AG09309 (cell line): ENCODE measurements around the gene ADAM8.
A peak's percentile ranks its signal among the peaks of the same experiment; 100 is the strongest.

ENCODE experiments used
- DNase-seq: peaks from one replicate; pipeline ENCODE4 v3.0.0-alpha.2; 2010; ENCODE audit warnings: low read depth
- H3K4me3 ChIP-seq: 2 replicates; pipeline ENCODE4 v1.5.1; 2011; ENCODE audit warnings: mild to moderate bottlenecking, low read depth, low read length, moderate library complexity; ENCODE audit not compliant: control insufficient read depth
- CTCF ChIP-seq: IDR thresholded peaks from 2 replicates; pipeline ENCODE4 v1.5.1; 2011; ENCODE audit warnings: mild to moderate bottlenecking, low read depth, low read length, inconsistent platforms; ENCODE audit not compliant: insufficient read depth, control insufficient read depth; ENCODE audit errors: missing control alignments

The ADAM8 gene

GRCh38 chr10:133262696-133263095 lies 14.0 kb downstream of the ADAM8 start:
- DNase-seq: no peak
- H3K4me3 ChIP-seq: no peak overlapping the region
- no peak for TF ChIP-seq CTCF

- peak overlapping the region; percentile 44 for H3K4me3 ChIP-seq
- DNase-seq: no peak
- no peak for TF ChIP-seq CTCF
Observed at GRCh38 chr10:133261726-133262325, 14.8 kb downstream of the ADAM8 start.

GRCh38 chr10:133260895-133261725 lies 15.6 kb downstream of the ADAM8 start:
- peak overlapping the region; percentile 44 for H3K4me3 ChIP-seq
- no peak for DNase-seq
- TF ChIP-seq CTCF: no peak

- H3K4me3 ChIP-seq: no peak overlapping the region
- TF ChIP-seq CTCF: no peak
- DNase-seq: no peak
Observed at GRCh38 chr10:133259602-133259989, 17.1 kb downstream of the ADAM8 start.

- H3K4me3 ChIP-seq: no peak overlapping the region
- DNase-seq: peak; percentile 98
- TF ChIP-seq CTCF: no peak
Observed at GRCh38 chr10:133258818-133259601, 17.7 kb downstream of the ADAM8 start.

GRCh38 chr10:133258066-133258817 lies 18.4 kb downstream of the ADAM8 start:
- no peak overlapping the region for H3K4me3 ChIP-seq

More at GRCh38 chr10:133258066-133258817, 18.4 kb downstream of the ADAM8 start:
- TF ChIP-seq CTCF: no peak
- DNase-seq: no peak
